ENCODE measurements around the gene MIGA1. TPM values are rescaled to one million over a fixed set of nuclear protein-coding genes. Genes with fewer than 3 reads are reported as not detected.
"Not testable (repeated sequence)": the region's sequence is repeated elsewhere in the genome, so short reads cannot be mapped to it uniquely, and the experiment has no call there.

MIGA1 gene
- total RNA-seq, 1 experiment from 2014 or later: 13.2 TPM

- Mint-ChIP-seq H3K4me3 (ENCODE audit: unreplicated experiment) (no peak overlapping the region), H3K9me3 (ENCODE audit: unreplicated experiment) (no peaks in the 10 kb centered on the region), H3K4me1 (ENCODE audit: insufficient read depth, unreplicated experiment) (peaks cover 17% of the 10 kb centered on the region), H3K27me3 (ENCODE audit: insufficient read depth, unreplicated experiment) (no peaks in the 10 kb centered on the region), H3K27ac (ENCODE audit: low read depth, unreplicated experiment) (no peak overlapping the region), H3K36me3 (ENCODE audit: insufficient read depth, unreplicated experiment) (peaks cover 45% of the 10 kb centered on the region)
- BruUV-seq (replicated peaks): no TSS peak
- intact Hi-C loops (cut with micrococcal nuclease): no loop called here
- CTCF ChIA-PET: interaction anchor here (0.6 kb wide), 2 partner anchors 41 to 158 kb away, joined by 3 to 4 read pairs; no protein-coding TSS in a partner anchor
- no peak for TF ChIP-seq CTCF (IDR thresholded peaks at IDR 0.05; ENCODE audit: unreplicated experiment)
- DNase-seq (ENCODE audit: unreplicated experiment): no peak
- POLR2A ChIA-PET: interaction anchor here (1.0 to 2.5 kb wide), 5 partner anchors 13 to 237 kb away, joined by 3 to 8 read pairs (median 3); partner anchors contain the start of gene FUBP1
Measured at GRCh38 chr1:77742011-77742555, 37.4 kb upstream of the MIGA1 start.

- no peak for TF ChIP-seq CTCF (IDR thresholded peaks at IDR 0.05; ENCODE audit: unreplicated experiment)
- peak; percentile 48 for DNase-seq (ENCODE audit: unreplicated experiment)
- no peaks in the 10 kb centered on the region for H3K27me3 Mint-ChIP-seq (ENCODE audit: insufficient read depth, unreplicated experiment)
- ChIA-PET CTCF (interaction anchor here (0.6 to 1.8 kb wide), 10 partner anchors 13 to 856 kb away, joined by 3 to 7 read pairs (median 4); no protein-coding TSS in a partner anchor), POLR2A (interaction anchor here (0.6 to 1.6 kb wide), 5 partner anchors 9 to 234 kb away, joined by 3 to 7 read pairs (median 4); partner anchors contain the start of gene FUBP1)
- BruUV-seq (replicated peaks): no TSS peak
- H3K4me3 Mint-ChIP-seq (ENCODE audit: unreplicated experiment): no peak overlapping the region
- H3K36me3 Mint-ChIP-seq (ENCODE audit: insufficient read depth, unreplicated experiment): peaks cover 24% of the 10 kb centered on the region
- H3K9me3 Mint-ChIP-seq (ENCODE audit: unreplicated experiment): no peaks in the 10 kb centered on the region
- intact Hi-C loops (cut with micrococcal nuclease): loop anchor here (1.0 kb wide), 1 partner anchor 35 kb away; the partner anchor contains the start of gene MIGA1
- H3K4me1 Mint-ChIP-seq (ENCODE audit: insufficient read depth, unreplicated experiment): peaks cover 24% of the 10 kb centered on the region
- peak overlapping the region; percentile 57 for H3K27ac Mint-ChIP-seq (ENCODE audit: low read depth, unreplicated experiment)
Measured at GRCh38 chr1:77744576-77744975, 34.9 kb upstream of the MIGA1 start.

- H3K9me3 Mint-ChIP-seq (ENCODE audit: unreplicated experiment); CTCF ChIA-PET; intact Hi-C loops (cut with micrococcal nuclease); H3K4me3 Mint-ChIP-seq (ENCODE audit: unreplicated experiment); H3K27me3 Mint-ChIP-seq (ENCODE audit: insufficient read depth, unreplicated experiment); H3K27ac Mint-ChIP-seq (ENCODE audit: low read depth, unreplicated experiment); BruUV-seq (replicated peaks): not testable (repeated sequence)
- Mint-ChIP-seq H3K4me1 (ENCODE audit: insufficient read depth, unreplicated experiment) (peaks cover 23% of the 10 kb centered on the region), H3K36me3 (ENCODE audit: insufficient read depth, unreplicated experiment) (peaks cover 14% of the 10 kb centered on the region)
- DNase-seq (ENCODE audit: unreplicated experiment): peak; percentile 7
- POLR2A ChIA-PET: interaction anchor here (0.7 to 1.0 kb wide), 2 partner anchors 14 to 76 kb away, joined by 3 read pairs; no protein-coding TSS in a partner anchor
Measured at GRCh38 chr1:77749489-77749888, 30.0 kb upstream of the MIGA1 start.

- no TSS peak for BruUV-seq (replicated peaks)
- TF ChIP-seq CTCF (IDR thresholded peaks at IDR 0.05; ENCODE audit: unreplicated experiment): no peak
- intact Hi-C loops (cut with micrococcal nuclease): loop anchor here (5.0 kb wide), 2 partner anchors 131 to 221 kb away; partner anchors contain the start of genes FUBP1 and NEXN
- peak overlapping the region; percentile 91 for H3K27ac Mint-ChIP-seq (ENCODE audit: low read depth, unreplicated experiment)
- H3K27me3 Mint-ChIP-seq (ENCODE audit: insufficient read depth, unreplicated experiment): no peaks in the 10 kb centered on the region
- no peaks in the 10 kb centered on the region for H3K9me3 Mint-ChIP-seq (ENCODE audit: unreplicated experiment)
- POLR2A ChIA-PET: interaction anchor here (0.6 to 5.3 kb wide), 12 partner anchors 9 to 358 kb away, joined by 3 to 60 read pairs (median 6); partner anchors contain the start of genes FUBP1 and MIGA1
- H3K36me3 Mint-ChIP-seq (ENCODE audit: insufficient read depth, unreplicated experiment): peaks cover 2% of the 10 kb centered on the region
- peaks cover 23% of the 10 kb centered on the region for H3K4me1 Mint-ChIP-seq (ENCODE audit: insufficient read depth, unreplicated experiment)
- CTCF ChIA-PET: interaction anchor here (0.6 to 1.6 kb wide), 5 partner anchors 9 to 221 kb away, joined by 3 to 7 read pairs (median 4); no protein-coding TSS in a partner anchor
- no peak for DNase-seq (ENCODE audit: unreplicated experiment)
- peak overlapping the region; percentile 91 for H3K4me3 Mint-ChIP-seq (ENCODE audit: unreplicated experiment)
Measured at GRCh38 chr1:77756052-77756754, 23.2 kb upstream of the MIGA1 start.

All from MCF 10A (cell line).